HUES48 (cell line): ENCODE data around the gene ABCG8.
A peak's percentile ranks its signal among the peaks of the same experiment; 100 is the strongest.

Source experiments
- H3K27ac ChIP-seq: one replicate; pipeline ENCODE4 v1.7.0; 2013; ENCODE audit warnings: low read depth, low read length, inconsistent platforms
- H3K27me3 ChIP-seq: 2 replicates; pipeline ENCODE4 v1.6.1; 2013; ENCODE audit warnings: mild to moderate bottlenecking, low read length; ENCODE audit not compliant: control insufficient read depth, insufficient read depth
- H3K36me3 ChIP-seq: 2 replicates; pipeline ENCODE4 v1.6.1; 2013; ENCODE audit warnings: low read length; ENCODE audit not compliant: control insufficient read depth, insufficient read depth
- H3K4me1 ChIP-seq: 2 replicates; pipeline ENCODE4 v1.6.1; 2013; ENCODE audit warnings: mild to moderate bottlenecking, low read length; ENCODE audit not compliant: control insufficient read depth, insufficient read depth
- H3K4me3 ChIP-seq: 2 replicates; pipeline ENCODE4 v1.5.1; 2013; ENCODE audit warnings: mild to moderate bottlenecking, low read depth, low read length
- H3K9ac ChIP-seq: 2 replicates; pipeline ENCODE4 v1.6.1; 2013; ENCODE audit warnings: mild to moderate bottlenecking, low read depth, low read length, moderate library complexity
- H3K9me3 ChIP-seq: 2 replicates; pipeline ENCODE4 v1.6.1; 2013; ENCODE audit warnings: low read length; ENCODE audit not compliant: control insufficient read depth, insufficient read depth

The ABCG8 gene

GRCh38 chr2:43825841-43826240 lies 12.9 kb upstream of the ABCG8 start:
- H3K27ac ChIP-seq: no peak overlapping the region
- H3K27me3 ChIP-seq: peaks cover 8% of the 10 kb centered on the region
- H3K9me3 ChIP-seq: no peaks in the 10 kb centered on the region
- no peaks in the 10 kb centered on the region for H3K36me3 ChIP-seq
- no peak overlapping the region for H3K9ac ChIP-seq
- no peaks in the 10 kb centered on the region for H3K4me1 ChIP-seq
- H3K4me3 ChIP-seq: no peak overlapping the region

- Histone ChIP-seq H3K27ac (no peak overlapping the region), H3K36me3 (no peaks in the 10 kb centered on the region), H3K9ac (no peak overlapping the region), H3K4me1 (no peaks in the 10 kb centered on the region), H3K27me3 (peaks cover 15% of the 10 kb centered on the region), H3K4me3 (no peak overlapping the region), H3K9me3 (no peaks in the 10 kb centered on the region)
Measured at GRCh38 chr2:43826305-43827250, 12.2 kb upstream of the ABCG8 start.

GRCh38 chr2:43831543-43832294 lies 7.1 kb upstream of the ABCG8 start:
- H3K27ac ChIP-seq: no peak overlapping the region
- no peaks in the 10 kb centered on the region for H3K4me1 ChIP-seq
- no peak overlapping the region; the same call in 1 of the 2 replicates for H3K9ac ChIP-seq
- H3K27me3 ChIP-seq: peaks cover 25% of the 10 kb centered on the region
- no peaks in the 10 kb centered on the region for H3K36me3 ChIP-seq
- peak overlapping the region; percentile 55 for H3K4me3 ChIP-seq
- no peaks in the 10 kb centered on the region for H3K9me3 ChIP-seq

GRCh38 chr2:43832457-43832856 lies 6.3 kb upstream of the ABCG8 start:
- H3K36me3 ChIP-seq: no peaks in the 10 kb centered on the region
- H3K27me3 ChIP-seq: peaks cover 25% of the 10 kb centered on the region
- peak overlapping the region; percentile 55 for H3K4me3 ChIP-seq
- no peaks in the 10 kb centered on the region for H3K9me3 ChIP-seq
- no peaks in the 10 kb centered on the region for H3K4me1 ChIP-seq
- no peak overlapping the region for H3K9ac ChIP-seq
- H3K27ac ChIP-seq: no peak overlapping the region

- H3K9ac ChIP-seq: no peak overlapping the region
- no peak overlapping the region for H3K4me3 ChIP-seq
- H3K27ac ChIP-seq: no peak overlapping the region
- no peaks in the 10 kb centered on the region for H3K36me3 ChIP-seq
- peaks cover 6% of the 10 kb centered on the region for H3K27me3 ChIP-seq
- no peaks in the 10 kb centered on the region for H3K4me1 ChIP-seq
- H3K9me3 ChIP-seq: no peaks in the 10 kb centered on the region
Measured at GRCh38 chr2:43837033-43837432, 1.7 kb upstream of the ABCG8 start.

GRCh38 chr2:43837831-43838559 lies 776 bp upstream of the ABCG8 start:
- Histone ChIP-seq H3K36me3 (no peaks in the 10 kb centered on the region), H3K27ac (no peak overlapping the region), H3K4me1 (no peaks in the 10 kb centered on the region), H3K9me3 (no peaks in the 10 kb centered on the region), H3K4me3 (no peak overlapping the region), H3K9ac (no peak overlapping the region), H3K27me3 (no peaks in the 10 kb centered on the region)

GRCh38 chr2:43839776-43840564 lies 1.2 kb downstream of the ABCG8 start:
- Histone ChIP-seq H3K27me3 (no peaks in the 10 kb centered on the region), H3K9me3 (no peaks in the 10 kb centered on the region), H3K36me3 (no peaks in the 10 kb centered on the region), H3K4me3 (no peak overlapping the region), H3K4me1 (no peaks in the 10 kb centered on the region), H3K9ac (no peak overlapping the region), H3K27ac (no peak overlapping the region)

GRCh38 chr2:43840965-43841364 lies 2.2 kb downstream of the ABCG8 start:
- Histone ChIP-seq H3K9ac (no peak overlapping the region), H3K27me3 (no peaks in the 10 kb centered on the region), H3K9me3 (no peaks in the 10 kb centered on the region), H3K36me3 (no peaks in the 10 kb centered on the region), H3K27ac (no peak overlapping the region), H3K4me3 (no peak overlapping the region), H3K4me1 (no peaks in the 10 kb centered on the region)

- Histone ChIP-seq H3K9me3 (no peaks in the 10 kb centered on the region), H3K27me3 (no peaks in the 10 kb centered on the region), H3K27ac (no peak overlapping the region), H3K9ac (no peak overlapping the region), H3K4me3 (no peak overlapping the region), H3K4me1 (no peaks in the 10 kb centered on the region), H3K36me3 (no peaks in the 10 kb centered on the region)
Measured at GRCh38 chr2:43841949-43842865, 3.4 kb downstream of the ABCG8 start.
